NB4 (cell line): ENCODE data around the gene DTNB.

ENCODE experiments used
- CTCF ChIP-seq: IDR thresholded peaks from one replicate; pipeline ENCODE4 v1.5.1; 2012; ENCODE audit warnings: low read depth, low read length
- MAX ChIP-seq: IDR thresholded peaks from 2 replicates; pipeline ENCODE4 v1.6.1; 2011; ENCODE audit warnings: low read depth, low read length
- POLR2A ChIP-seq: IDR thresholded peaks from 2 replicates; pipeline ENCODE4 v1.6.1; 2011; ENCODE audit warnings: mild to moderate bottlenecking; ENCODE audit not compliant: insufficient read length; ENCODE audit errors: extremely low read depth

GRCh38 chr2:25655316-25655715, 18.1 kb downstream of the DTNB start:
- TF ChIP-seq MAX (no peak), CTCF (no peak), POLR2A (no peak)
